NCI-H226 (cell line): ENCODE data around the gene ERF.
"Not testable (repeated sequence)": the region's sequence is repeated elsewhere in the genome, so short reads cannot be mapped to it uniquely, and the experiment has no call there.

Source experiments
- DNase-seq: peaks from one replicate; pipeline ENCODE4 v3.0.0-alpha.2; 2015

Gene ERF

GRCh38 chr19:42273407-42274064 lies 18.6 kb upstream of the ERF start:
- no peak for DNase-seq

DNA sequence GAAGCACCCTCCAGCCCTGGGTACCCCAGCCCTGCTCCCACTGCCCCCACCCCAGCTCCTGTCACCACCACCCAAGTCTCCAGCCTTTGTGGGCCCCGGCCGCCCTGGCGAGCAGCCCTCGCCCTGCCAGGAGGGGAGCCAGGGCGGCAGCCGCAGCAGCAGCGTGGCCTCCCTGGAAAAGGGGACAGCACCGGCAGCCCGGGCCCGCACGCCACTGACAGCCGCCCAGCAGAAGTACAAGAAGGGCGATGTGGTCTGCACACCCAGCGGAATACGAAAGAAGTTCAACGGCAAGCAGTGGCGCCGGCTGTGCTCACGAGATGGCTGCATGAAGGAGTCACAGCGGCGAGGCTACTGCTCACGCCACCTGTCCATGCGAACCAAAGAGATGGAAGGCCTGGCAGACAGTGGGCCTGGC lies 18.1 kb upstream of the ERF start:
- no peak for DNase-seq

- no peak for DNase-seq
These were observed 17.6 kb upstream of the ERF start for GRCh38 chr19:42272535-42272897.

DNA sequence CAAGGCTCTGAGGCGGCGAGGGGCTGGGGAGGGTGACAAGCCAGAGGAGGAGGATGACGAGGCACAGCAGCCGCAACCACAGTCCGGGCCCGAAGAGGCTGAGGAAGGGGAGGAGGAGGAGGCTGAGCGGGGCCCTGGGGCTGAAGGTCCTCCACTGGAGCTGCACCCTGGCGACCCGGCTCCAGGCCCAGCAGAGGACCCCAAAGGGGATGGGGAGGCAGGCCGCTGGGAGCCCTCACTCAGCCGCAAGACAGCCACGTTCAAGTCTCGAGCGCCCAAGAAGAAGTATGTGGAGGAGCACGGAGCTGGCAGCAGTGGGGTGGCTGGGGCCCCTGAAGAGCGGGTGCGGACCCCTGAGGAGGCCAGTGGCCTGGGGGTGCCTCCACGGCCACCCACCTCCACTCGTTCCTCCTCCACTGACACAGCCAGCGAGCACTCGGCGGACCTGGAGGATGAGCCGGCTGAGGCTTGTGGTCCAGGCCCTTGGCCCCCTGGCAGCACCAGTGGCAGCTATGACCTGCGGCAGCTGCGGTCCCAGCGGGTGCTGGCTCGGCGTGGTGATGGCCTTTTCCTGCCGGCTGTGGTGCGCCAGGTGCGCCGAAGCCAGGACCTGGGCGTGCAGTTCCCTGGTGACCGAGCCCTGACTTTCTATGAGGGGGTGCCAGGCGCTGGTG lies 17.1 kb upstream of the ERF start:
- DNase-seq: no peak

GRCh38 chr19:42271045-42271419 lies 16.1 kb upstream of the ERF start:
- no peak for DNase-seq

GRCh38 chr19:42270346-42271044 lies 15.6 kb upstream of the ERF start:
- DNase-seq: peak; percentile 82

GRCh38 chr19:42269478-42270345 lies 14.8 kb upstream of the ERF start:
- peak; percentile 13 for DNase-seq

DNA sequence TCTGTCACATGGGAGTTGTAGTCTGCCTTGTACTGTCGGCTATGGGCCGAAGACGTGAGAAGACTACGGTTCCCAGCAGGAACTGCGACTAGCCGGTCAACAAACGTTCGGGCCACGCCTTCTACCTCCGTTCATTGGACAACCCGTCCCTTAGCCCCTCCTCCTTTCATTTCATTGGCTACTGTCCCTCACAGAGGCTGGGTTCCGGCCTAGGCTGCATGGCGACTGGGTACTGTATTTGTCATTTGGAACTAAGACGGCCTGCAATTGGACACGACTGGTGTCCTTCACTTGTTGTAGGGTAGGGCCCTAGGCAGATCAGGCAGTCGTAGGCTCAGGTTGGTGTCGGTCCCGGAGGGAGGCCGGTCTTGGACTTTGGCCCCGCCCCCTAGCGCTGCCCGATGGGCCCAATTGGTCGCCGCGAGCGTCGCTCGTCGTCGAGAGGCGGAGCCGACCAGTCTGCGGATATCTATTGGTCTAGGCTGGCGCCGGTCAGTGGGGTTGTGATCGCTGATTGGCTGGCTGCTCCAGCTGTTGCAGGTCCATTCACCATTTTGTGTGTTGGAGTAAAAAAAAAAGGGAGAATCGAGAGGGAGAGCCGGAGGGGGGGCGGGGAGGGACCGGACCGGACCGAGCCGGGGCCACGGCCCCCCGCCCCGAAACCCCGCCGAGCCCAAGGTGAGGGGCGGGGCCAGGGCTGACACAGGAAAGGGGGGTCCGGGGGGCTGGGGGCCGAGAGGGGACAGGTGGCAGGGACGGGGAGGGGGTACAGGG lies 14.0 kb upstream of the ERF start, which contains the start of gene CIC:
Gene CIC (plus strand): TSS at position 549 of the 774 bp plus-strand sequence. CDS start 2,532 bp downstream, outside the sequence.
- DNase-seq: peak; percentile 100

DNA sequence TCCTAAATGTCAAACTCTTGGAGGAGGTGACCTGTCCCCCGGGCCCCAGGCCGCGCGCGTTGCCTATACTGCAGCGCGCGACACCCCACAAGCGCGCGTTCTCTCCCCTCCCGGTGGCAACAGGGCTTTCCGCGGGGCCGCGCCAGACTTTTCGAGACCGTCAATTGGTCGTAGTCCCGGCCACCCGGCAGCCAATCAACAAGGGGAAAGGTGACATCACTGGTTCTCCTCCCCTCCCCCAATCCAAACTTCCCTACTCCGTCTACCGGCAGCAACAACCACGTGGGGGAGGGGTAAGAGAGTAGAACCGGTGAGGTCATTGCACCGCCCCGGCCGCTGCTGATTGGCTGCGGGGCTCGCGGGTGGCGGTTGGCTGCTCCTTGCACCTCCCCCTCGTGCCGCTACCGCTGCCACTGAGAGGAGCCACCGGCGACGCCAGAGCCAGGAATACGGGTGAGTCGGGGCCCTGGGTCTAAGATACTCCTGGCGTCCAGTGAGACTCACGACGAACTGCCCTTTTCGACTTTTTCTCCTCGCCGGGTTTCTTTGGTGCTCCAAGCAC lies 13.3 kb upstream of the ERF start:
- peak; percentile 96 for DNase-seq

DNA sequence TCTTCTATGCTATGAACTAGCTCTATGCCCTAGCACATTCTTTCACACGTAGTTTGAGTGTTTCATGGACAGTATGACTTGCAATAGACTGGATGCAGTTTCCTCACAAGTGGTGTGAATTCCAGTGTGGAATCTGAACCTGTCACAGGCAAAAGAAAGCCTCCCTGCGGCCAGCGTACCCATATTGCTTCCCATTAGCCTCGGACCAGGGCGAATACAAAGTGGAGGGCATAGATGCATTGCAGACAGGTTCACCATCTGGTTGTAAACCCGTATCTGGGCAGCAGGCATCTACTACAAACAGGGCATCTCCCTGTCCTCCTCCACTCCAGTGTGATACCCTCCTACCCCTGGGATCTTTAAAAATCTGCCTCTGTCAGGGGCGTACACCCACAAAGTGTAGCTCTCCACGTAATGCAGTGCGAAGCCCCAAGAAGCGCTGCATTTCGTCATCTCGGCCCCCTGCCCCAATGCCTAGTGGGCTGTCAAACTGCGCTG lies 12.8 kb upstream of the ERF start:
- DNase-seq: no peak

- DNase-seq: not testable (repeated sequence)
These were observed 12.1 kb upstream of the ERF start for GRCh38 chr19:42266928-42267603.

- DNase-seq: not testable (repeated sequence)
These were observed 11.2 kb upstream of the ERF start for GRCh38 chr19:42266105-42266504.

DNA sequence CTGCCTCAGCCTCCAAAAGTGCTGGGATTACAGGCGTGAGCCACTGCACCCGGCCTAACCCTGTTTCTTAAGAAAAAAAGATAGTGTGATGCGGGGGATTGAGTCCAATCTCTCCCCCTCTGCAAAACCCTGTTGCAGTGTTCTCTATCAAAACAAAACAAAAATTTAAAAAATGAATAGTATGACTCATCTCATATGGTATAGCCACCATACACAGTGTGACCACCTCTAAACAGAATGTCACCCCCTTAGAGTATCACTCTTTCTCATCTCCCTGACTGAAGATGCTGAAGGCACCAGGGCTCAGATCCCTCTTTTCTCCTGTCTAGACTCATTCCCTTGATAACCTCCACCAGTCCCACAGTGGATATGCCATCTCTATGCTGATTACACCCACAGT lies 6.8 kb upstream of the ERF start:
- no peak for DNase-seq

DNA sequence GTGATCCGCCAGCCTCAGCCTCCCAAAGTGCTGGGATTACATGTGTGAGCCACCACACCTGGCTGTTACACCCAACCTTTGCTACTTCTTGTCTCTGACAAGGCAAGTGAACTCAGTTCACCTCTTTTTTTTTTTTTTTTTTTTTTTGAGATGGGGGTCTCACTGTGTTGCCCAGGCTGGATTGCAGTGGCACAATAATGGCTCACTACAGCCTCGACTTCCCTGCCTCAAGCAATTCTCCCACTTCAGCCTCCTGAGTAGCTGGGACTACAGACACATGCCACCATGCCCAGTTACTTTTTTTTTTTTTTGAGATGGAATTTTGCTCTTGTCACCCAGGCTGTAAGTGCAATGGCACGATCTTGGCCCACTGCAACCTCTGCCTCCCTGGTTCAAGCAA lies 2.9 kb upstream of the ERF start:
- DNase-seq: not testable (repeated sequence)

DNA sequence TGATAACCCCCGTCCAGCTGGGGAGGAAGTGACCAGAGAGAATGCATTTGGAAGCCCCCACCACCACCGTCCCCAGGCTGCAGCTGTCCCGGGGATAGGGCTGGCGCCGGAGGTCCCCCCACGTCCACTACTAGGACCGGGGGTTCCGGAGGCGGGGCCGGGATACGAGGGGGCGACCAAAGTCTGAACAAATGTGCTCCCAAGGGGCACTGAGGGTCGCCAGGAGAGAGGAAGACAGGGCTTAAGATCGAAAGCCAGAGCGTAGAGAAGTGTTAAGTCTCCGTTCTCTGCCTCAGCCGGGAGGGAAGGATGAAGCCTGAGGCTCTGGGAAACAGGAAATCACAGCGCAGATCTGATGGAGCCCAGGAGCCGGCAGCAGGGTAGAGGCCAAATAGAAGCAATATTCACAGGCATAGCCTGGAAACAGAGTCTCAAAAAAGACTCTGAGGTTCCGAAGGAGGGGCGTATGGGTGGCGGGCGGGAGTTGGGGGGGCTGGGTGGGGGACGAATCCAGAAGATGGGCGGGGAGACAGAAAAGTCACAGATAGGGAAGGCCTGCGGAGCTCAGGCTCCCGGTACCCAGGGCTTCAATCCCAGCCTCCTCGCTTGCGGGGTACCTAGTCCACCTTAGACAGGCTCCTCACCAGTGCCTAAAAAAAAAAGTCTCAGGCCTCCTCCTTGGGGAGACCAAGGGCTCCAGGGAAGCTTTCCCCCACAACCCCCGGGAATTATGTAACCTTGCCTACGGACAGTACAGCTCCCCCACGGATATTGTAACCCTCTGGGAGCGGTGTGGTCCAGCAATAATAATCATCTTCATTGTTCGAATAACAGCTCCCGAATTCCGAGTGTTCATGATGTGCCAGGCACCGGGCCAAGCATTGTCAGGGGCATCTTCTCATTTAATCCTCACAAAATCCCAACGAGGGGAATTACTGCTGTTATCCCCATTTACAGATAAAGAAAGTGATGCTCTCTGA lies 1.1 kb upstream of the ERF start:
- DNase-seq: peak; percentile 58

DNA sequence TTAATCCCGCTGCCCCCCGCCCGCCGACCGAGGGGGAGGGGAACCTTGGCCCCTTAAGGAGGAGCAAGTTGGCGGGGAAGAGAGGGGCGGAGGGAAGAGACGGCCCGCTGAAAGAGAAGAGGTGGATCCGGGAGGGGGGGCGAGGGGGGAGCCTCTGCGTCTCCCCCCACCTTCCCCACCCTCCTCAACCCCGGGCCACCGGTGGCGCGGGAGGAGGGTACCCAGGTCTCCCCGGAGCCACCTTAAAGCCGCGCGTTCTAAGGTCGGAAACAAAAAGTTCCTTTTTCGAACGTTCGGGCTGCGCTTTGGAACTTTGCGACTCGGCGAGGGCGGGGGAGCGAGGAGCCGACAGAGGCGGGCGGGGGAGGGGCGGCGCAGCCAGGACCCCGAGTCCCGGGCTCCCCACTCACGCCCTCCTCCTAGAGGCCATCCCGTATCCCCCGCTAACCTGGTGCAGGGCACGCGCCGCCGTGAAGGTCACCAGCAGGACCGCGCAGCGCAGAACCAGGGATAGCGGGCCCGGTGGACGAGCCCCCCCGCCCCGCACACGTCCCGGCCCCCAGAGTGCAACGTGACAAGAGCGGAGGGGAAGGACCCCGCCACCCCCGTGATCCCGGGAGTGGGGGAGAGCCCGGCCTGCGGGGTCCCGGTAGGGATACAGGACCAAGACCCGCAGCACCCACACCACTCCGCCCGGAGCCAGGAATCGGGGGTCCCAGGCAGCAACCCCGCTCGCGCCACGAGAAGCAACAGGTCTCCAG lies 659 bp downstream of the ERF start:
- peak; percentile 48 for DNase-seq

GRCh38 chr19:42253245-42254088 lies 1.5 kb downstream of the ERF start:
- peak; percentile 48 for DNase-seq
